HepG2 (cell line): Measurements from ENCODE around the gene NANOS1. TPM values are rescaled to one million over a fixed set of nuclear protein-coding genes. Genes with fewer than 3 reads are reported as not detected.
A peak's percentile ranks its signal among the peaks of the same experiment; 100 is the strongest.

Source experiments
- ATAC-seq: fragments of 200-7000 bp; cut with Tn5 transposase; 3 replicates; pipeline ENCODE4 v1.9.1; 2020; ENCODE audit warnings: mild to moderate bottlenecking, moderate library complexity
- BruUV-seq: library from RNA; stranded (reverse); fragments of 400-500 nt; replicated peaks from 2 replicates; lab custom pipeline; 2021; lab: Mats Ljungman, UMichigan
- CTCF ChIA-PET: fragments of 300-600 bp; formaldehyde crosslinking; extraction: SDS; loops from one replicate; lab custom pipeline; 2021; ENCODE audit warnings: low total read pairs, inconsistent platforms, low intra/inter-chr PET ratio; lab: Yijun Ruan, JAX
- POLR2A ChIA-PET: fragments of 350-600 bp; sonication (Branson Sonifier 250); formaldehyde crosslinking; loops from one replicate; lab custom pipeline; 2020; ENCODE audit warnings: antibody characterized with exemption, inconsistent platforms; lab: Yijun Ruan, JAX
- DNase-seq: peaks from one replicate; pipeline ENCODE4 v3.0.0-alpha.2; 2015; ENCODE audit warnings: low spot score
- FAIRE-seq: peaks from 3 replicates; lab custom pipeline; 2011; peaks lifted over from hg19 to GRCh38; lab: Jason Lieb, UNC
- H2AFZ ChIP-seq: one replicate; pipeline ENCODE4 v1.6.1; 2011; ENCODE audit warnings: low read length, inconsistent platforms
- H3K27ac ChIP-seq: fragments of 300-600 bp; 3 replicates; pipeline ENCODE4 v1.8.0; 2011; ENCODE audit warnings: mixed run types, mild to moderate bottlenecking, mixed read lengths, low read length, inconsistent platforms; ENCODE audit not compliant: insufficient read depth; ENCODE audit errors: extremely low read length
- H3K27me3 ChIP-seq, 2 experiments: fragments of 200-600 bp in 1 of 2; 2 replicates in 1 of 2; 3 replicates in 1 of 2; pipeline versions ENCODE4 v1.6.0 to v1.8.0; 2011; ENCODE audit warnings: low read length in 2 of 2, mild to moderate bottlenecking in 2 of 2, moderate library complexity in 2 of 2, inconsistent platforms in 1 of 2; ENCODE audit not compliant: insufficient read depth in 2 of 2, control insufficient read depth in 1 of 2
- H3K36me3 ChIP-seq, 2 experiments: fragments of 200-600 bp in 1 of 2; replicated peaks in 1 of 2; 2 replicates in 1 of 2; 3 replicates in 1 of 2; pipeline versions ENCODE4 v1.5.1 to v1.8.0; 2011; ENCODE audit warnings: low read length in 2 of 2, inconsistent platforms in 1 of 2; ENCODE audit not compliant: insufficient read depth in 2 of 2, control insufficient read depth in 1 of 2
- H3K4me1 ChIP-seq: 2 replicates; pipeline ENCODE4 v1.5.1; 2012; ENCODE audit warnings: low read length, inconsistent platforms; ENCODE audit not compliant: insufficient read depth
- H3K4me2 ChIP-seq: 2 replicates; pipeline ENCODE4 v1.6.0; 2011; ENCODE audit warnings: low read depth, low read length, inconsistent platforms
- H3K4me3 ChIP-seq, 3 experiments: fragments of 200-600 bp in 1 of 3; sonication (generic), shearing (Covaris generic) in 1 of 3; replicated peaks in 1 of 3; 2 replicates each; pipeline ENCODE4 v1.5.1; 2011 to 2016; ENCODE audit warnings: low read length in 3 of 3, inconsistent platforms in 2 of 3, low read depth in 2 of 3, mild to moderate bottlenecking in 2 of 3, control low read depth in 1 of 3, mixed read lengths in 1 of 3; ENCODE audit not compliant: insufficient read depth in 1 of 3
- H3K79me2 ChIP-seq: one replicate; pipeline ENCODE4 v1.6.1; 2011; ENCODE audit warnings: low read length, inconsistent platforms; ENCODE audit not compliant: insufficient read depth
- H3K9ac ChIP-seq: 2 replicates; pipeline ENCODE4 v1.6.0; 2011; ENCODE audit warnings: mild to moderate bottlenecking, low read depth, low read length, inconsistent platforms; ENCODE audit not compliant: insufficient read depth
- H3K9me3 ChIP-seq: 2 replicates; pipeline ENCODE4 v1.5.1; 2012; ENCODE audit warnings: mild to moderate bottlenecking, low read length
- H4K20me1 ChIP-seq: 2 replicates; pipeline ENCODE4 v1.6.0; 2011; ENCODE audit warnings: inconsistent platforms, mild to moderate bottlenecking, low read length, moderate library complexity; ENCODE audit not compliant: insufficient read depth
- ARID3A ChIP-seq: IDR thresholded peaks from 2 replicates; pipeline ENCODE4 v1.6.1; 2012; ENCODE audit warnings: low read depth, low read length, improper control_type of control experiment
- BCL3 ChIP-seq: sonication (generic); formaldehyde crosslinking; IDR thresholded peaks from 2 replicates; pipeline ENCODE4 v1.5.1; 2020; ENCODE audit warnings: mild to moderate bottlenecking, missing genetic modification reagents, moderate library complexity
- FOXK2 ChIP-seq: fragments of 450-650 bp; IDR thresholded peaks from 2 replicates; pipeline ENCODE4 v1.6.1; 2016
- HMG20B ChIP-seq: conservative IDR thresholded peaks from 2 replicates; pipeline ENCODE4 v1.6.1; 2016; ENCODE audit warnings: missing genetic modification reagents, missing compliant biosample characterization
- IRF2 ChIP-seq: IDR thresholded peaks from 2 replicates; pipeline ENCODE4 v1.6.1; 2018; ENCODE audit warnings: missing genetic modification reagents, missing compliant biosample characterization
- KDM4B ChIP-seq: sonication (generic); formaldehyde crosslinking; IDR thresholded peaks from 2 replicates; pipeline ENCODE4 v1.4.0; 2020; ENCODE audit warnings: missing genetic modification reagents
- POLR2AphosphoS5 ChIP-seq: IDR thresholded peaks from 2 replicates; pipeline ENCODE4 v1.6.1; 2012; ENCODE audit warnings: low read depth, low read length
- RBM22 ChIP-seq: fragments of 200-400 bp; formaldehyde crosslinking; optimal IDR thresholded peaks from 2 replicates; pipeline ENCODE3; 2017; ENCODE audit warnings: mild to moderate bottlenecking, low read length, moderate library complexity
- ZBTB2 ChIP-seq: sonication (generic); formaldehyde crosslinking; IDR thresholded peaks from 2 replicates; pipeline ENCODE4 v1.8.0; 2022; ENCODE audit warnings: low read depth, missing genetic modification reagents
- ZFP1 ChIP-seq: IDR thresholded peaks from 2 replicates; pipeline ENCODE4 v1.6.1; 2016
- ZMYM3 ChIP-seq: sonication (generic); formaldehyde crosslinking; IDR thresholded peaks from 2 replicates; pipeline ENCODE4 v1.5.1; 2020; ENCODE audit warnings: mild to moderate bottlenecking, missing genetic modification reagents
- ZNF24 ChIP-seq: fragments of 450-650 bp; IDR thresholded peaks from 2 replicates; pipeline ENCODE4 v1.6.1; 2017; ENCODE audit warnings: antibody characterized with exemption, mild to moderate bottlenecking
- ZNF468 ChIP-seq: sonication (generic); formaldehyde crosslinking; IDR thresholded peaks from 2 replicates; pipeline ENCODE4 v1.8.0; 2022; ENCODE audit warnings: mild to moderate bottlenecking, moderate library complexity, missing genetic modification reagents
- ZNF484 ChIP-seq: sonication (generic); formaldehyde crosslinking; IDR thresholded peaks from 2 replicates; pipeline ENCODE4 v1.5.1; 2020; ENCODE audit warnings: mild to moderate bottlenecking, low read depth, missing genetic modification reagents, borderline replicate concordance
- ZNF577 ChIP-seq: sonication (generic); formaldehyde crosslinking; IDR thresholded peaks from 2 replicates; pipeline ENCODE4 v1.4.0; 2020; ENCODE audit warnings: mild to moderate bottlenecking, low read depth, missing genetic modification reagents, borderline replicate concordance
- ZNF652 ChIP-seq: IDR thresholded peaks from 2 replicates; pipeline ENCODE4 v1.6.1; 2016; ENCODE audit warnings: low read depth, borderline replicate concordance
- WGBS: methylation state at CpG from one replicate; pipeline ENCODE4 v1.1.6; 2017; ENCODE audit warnings: low lambda C conversion rate; 5-methylcytosine and 5-hydroxymethylcytosine counted together
- in situ Hi-C: cut with HindIII; loops from 2 replicates; pipeline ENCODE4 v1.10.0; 2017; ENCODE audit warnings: low pct_unique_long_range_greater_than_20kb; ENCODE audit not compliant: extremely low pct_ligation_motif_present
- intact Hi-C: fragments of 100-400 bp; cut with micrococcal nuclease; formaldehyde crosslinking; loops from one replicate; pipeline ENCODE4 v1.10.0; 2022; ENCODE audit not compliant: unreplicated experiment
- polyA plus RNA-seq, 8 experiments: library from polyadenylated mRNA; depleted of rRNA in 3 of 8; stranded (reverse) in 7 of 8; unstranded in 1 of 8; fragments of >200 nt; fragmentation: Illumina TruSeq in 4 of 8; extraction: Trizol in 4 of 8; gene quantifications; 2 replicates each; pipeline versions ENCODE4 v1.2.1 to v1.2.3, GENCODE V29; 2011 to 2016; ENCODE audit warnings: low read depth in 4 of 8, missing spikeins in 1 of 8, mixed read lengths in 1 of 8; ENCODE audit not compliant: insufficient read depth in 1 of 8
- total RNA-seq, 5 experiments: library from RNA; depleted of rRNA; stranded (reverse); fragments of >200 nt; fragmentation: Illumina TruSeq; extraction: Trizol; gene quantifications; 2 replicates each; pipeline ENCODE4 v1.2.3, GENCODE V29; 2016; ENCODE audit warnings: low read depth in 1 of 5
- TF ChIP-seq, protein P1 (sequence below): sonication (generic); formaldehyde crosslinking; IDR thresholded peaks from 2 replicates; pipeline ENCODE4 v1.8.1; 2023; ENCODE audit warnings: missing genetic modification reagents, mild to moderate bottlenecking, borderline replicate concordance

Gene NANOS1
- total and polyA plus RNA-seq, 2 of the 13 experiments (the other 11 are each of a cell fraction or from before 2014, with no cell fraction given), result 1.7 to 2.2 TPM

DNA sequence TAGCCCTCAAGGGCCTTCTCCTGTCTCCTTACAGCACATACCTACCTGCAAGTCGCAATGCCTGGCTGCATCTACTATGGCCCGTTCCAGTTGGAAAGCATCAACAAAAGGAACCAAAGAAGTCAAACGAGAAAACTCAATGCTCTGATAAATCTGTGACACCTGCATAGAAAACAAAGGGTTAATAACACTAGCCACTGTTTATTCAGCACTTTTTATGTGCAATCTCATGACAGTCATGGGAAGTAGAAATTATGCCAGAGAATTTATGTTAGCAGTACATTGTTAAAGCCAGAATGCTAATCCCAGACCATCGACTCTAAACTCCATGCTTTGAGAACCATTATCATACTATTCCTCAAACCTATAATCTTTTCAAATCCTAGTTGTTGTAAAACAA is 30.0 kb downstream of the NANOS1 start:
- H3K9ac ChIP-seq, result no peak overlapping the region
- H4K20me1 ChIP-seq, result no peaks in the 10 kb centered on the region
- FAIRE-seq, result no peak
- in situ Hi-C loops (no loop called here), intact Hi-C loops (no loop called here)
- H3K4me1 ChIP-seq, result no peaks in the 10 kb centered on the region
- ATAC-seq, result no peak
- TF ChIP-seq POLR2AphosphoS5 (no peak), ZNF24 (no peak), ZBTB2 (CRISPR knock-in tag) (no peak), KDM4B (CRISPR knock-in tag) (no peak), ZNF652 (peak; percentile 85), RBM22 (peak; percentile 81)
- CTCF ChIA-PET, result no interaction called here
- H3K36me3 ChIP-seq, result peaks cover 37 to 91% of the 10 kb centered on the region in 2 experiments
- peaks cover 20% of the 10 kb centered on the region for H3K79me2 ChIP-seq
- DNase-seq, result no peak
- H3K4me3 ChIP-seq, result no peak overlapping the region
- H3K9me3 ChIP-seq, result no peaks in the 10 kb centered on the region
- BruUV-seq, result no TSS peak
- H3K27ac ChIP-seq, result no peak overlapping the region
- POLR2A ChIA-PET, result no interaction called here
- no peak overlapping the region for H3K4me2 ChIP-seq
- 95% methylated on average over 4 of the region's 4 CpGs for WGBS
- no peaks in the 10 kb centered on the region for H3K27me3 ChIP-seq
- H2AFZ ChIP-seq, result no peak overlapping the region

GRCh38 chr10:119060107-119060506 is 30.6 kb downstream of the NANOS1 start:
- FAIRE-seq (no peak), DNase-seq (no peak), ATAC-seq (no peak)
- in situ Hi-C loops, result no loop called here
- intact Hi-C loops, result loop anchor here (2.0 kb wide), 1 partner anchor 13 kb away; no protein-coding TSS in a partner anchor
- Histone ChIP-seq H3K9ac (no peak overlapping the region), H3K4me2 (no peak overlapping the region), H3K27me3 (no peaks in the 10 kb centered on the region), H3K9me3 (no peaks in the 10 kb centered on the region), H3K36me3 (peaks cover 38 to 90% of the 10 kb centered on the region in 2 experiments), H3K4me3 (no peak overlapping the region), H2AFZ (no peak overlapping the region), H3K79me2 (peaks cover 22% of the 10 kb centered on the region), H4K20me1 (no peaks in the 10 kb centered on the region), H3K27ac (no peak overlapping the region), H3K4me1 (no peaks in the 10 kb centered on the region)
- ChIA-PET CTCF (no interaction called here), POLR2A (no interaction called here)
- no TSS peak for BruUV-seq
- 94% methylated on average over 1 of the region's 1 CpG for WGBS
- TF ChIP-seq BCL3 (CRISPR knock-in tag) (no peak), ZNF577 (CRISPR knock-in tag) (no peak), HMG20B (CRISPR knock-in tag) (no peak), ARID3A (no peak), ZNF484 (no peak), IRF2 (CRISPR knock-in tag) (no peak), ZNF468 (CRISPR knock-in tag) (no peak), FOXK2 (no peak), ZMYM3 (no peak), ZFP1 (CRISPR knock-in tag) (no peak)
- TF ChIP-seq, protein P1, sequence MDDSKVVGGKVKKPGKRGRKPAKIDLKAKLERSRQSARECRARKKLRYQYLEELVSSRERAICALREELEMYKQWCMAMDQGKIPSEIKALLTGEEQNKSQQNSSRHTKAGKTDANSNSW (CRISPR knock-in tag), result no peak
